ENCODE results near the gene POLR3K. TPM values are rescaled to one million over a fixed set of nuclear protein-coding genes. Genes with fewer than 3 reads are reported as not detected.
"Not testable (repeated sequence)": the region's sequence is repeated elsewhere in the genome, so short reads cannot be mapped to it uniquely, and the experiment has no call there.

The POLR3K gene
- total and polyA plus RNA-seq, 10 donors, result 5.2 to 24.1 (median 13.7) TPM

DNA sequence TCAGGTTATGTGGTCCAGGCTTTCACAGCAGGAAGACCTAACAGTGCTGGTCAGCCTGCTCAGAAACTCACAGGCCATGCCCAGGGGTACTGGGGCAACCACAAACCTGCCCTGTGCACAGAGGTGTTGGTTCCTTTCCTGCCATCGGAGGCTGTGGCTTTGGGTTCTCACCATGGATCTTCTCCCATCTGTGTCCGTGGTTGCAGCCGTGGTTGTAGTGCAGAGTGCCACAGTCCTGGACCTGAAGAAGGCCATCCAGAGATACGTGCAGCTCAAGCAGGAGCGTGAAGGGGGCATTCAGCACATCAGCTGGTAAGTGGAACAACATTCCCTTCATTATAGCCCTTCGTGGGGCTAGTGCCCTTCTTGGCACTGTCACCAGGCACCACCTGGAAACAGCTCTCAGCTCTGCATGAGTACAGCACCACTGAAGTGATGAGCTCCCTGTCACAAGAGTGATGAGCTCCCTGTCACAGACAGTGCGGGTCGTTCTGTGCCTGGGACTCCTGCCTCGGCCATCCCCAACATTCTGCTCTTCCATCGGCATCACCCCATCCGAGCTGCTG is 2.2 kb upstream of the POLR3K start:
- TF ChIP-seq, protein P1, sequence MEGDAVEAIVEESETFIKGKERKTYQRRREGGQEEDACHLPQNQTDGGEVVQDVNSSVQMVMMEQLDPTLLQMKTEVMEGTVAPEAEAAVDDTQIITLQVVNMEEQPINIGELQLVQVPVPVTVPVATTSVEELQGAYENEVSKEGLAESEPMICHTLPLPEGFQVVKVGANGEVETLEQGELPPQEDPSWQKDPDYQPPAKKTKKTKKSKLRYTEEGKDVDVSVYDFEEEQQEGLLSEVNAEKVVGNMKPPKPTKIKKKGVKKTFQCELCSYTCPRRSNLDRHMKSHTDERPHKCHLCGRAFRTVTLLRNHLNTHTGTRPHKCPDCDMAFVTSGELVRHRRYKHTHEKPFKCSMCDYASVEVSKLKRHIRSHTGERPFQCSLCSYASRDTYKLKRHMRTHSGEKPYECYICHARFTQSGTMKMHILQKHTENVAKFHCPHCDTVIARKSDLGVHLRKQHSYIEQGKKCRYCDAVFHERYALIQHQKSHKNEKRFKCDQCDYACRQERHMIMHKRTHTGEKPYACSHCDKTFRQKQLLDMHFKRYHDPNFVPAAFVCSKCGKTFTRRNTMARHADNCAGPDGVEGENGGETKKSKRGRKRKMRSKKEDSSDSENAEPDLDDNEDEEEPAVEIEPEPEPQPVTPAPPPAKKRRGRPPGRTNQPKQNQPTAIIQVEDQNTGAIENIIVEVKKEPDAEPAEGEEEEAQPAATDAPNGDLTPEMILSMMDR (IDR thresholded peaks at IDR 0.05 in 8 of 11, conservative IDR thresholded peaks at IDR 0.05 in 3 of 11), result no peak
- TF ChIP-seq POLR2AphosphoS5 (IDR thresholded peaks at IDR 0.05) (no peak), POLR2A (IDR thresholded peaks at IDR 0.05) (no peak)

GRCh38 chr16:54237-54581 is 801 bp upstream of the POLR3K start:
- H3K4me1 ChIP-seq, result peaks cover 11 to 50% (median 32%) of the 10 kb centered on the region in 6 donors
- peak overlapping the region; percentile 74 to 99 (median 90) for H3K4me3 ChIP-seq
- H3K27me3 ChIP-seq (replicated peaks in 1 of 7), result no peaks in the 10 kb centered on the region
- H3K9me3 ChIP-seq, result no peaks in the 10 kb centered on the region
- H3K27ac ChIP-seq, result peak overlapping the region in 6 of 8 donors; percentile 12 to 88 (median 86)
- TF ChIP-seq POLR2A (IDR thresholded peaks at IDR 0.05) (no peak), POLR2AphosphoS5 (IDR thresholded peaks at IDR 0.05) (no peak)
- TF ChIP-seq, protein P1 (IDR thresholded peaks at IDR 0.05 in 8 of 11, conservative IDR thresholded peaks at IDR 0.05 in 3 of 11), result no peak
- no peak for DNase-seq
- intact Hi-C loops (cut with DNase I; ENCODE audit: low total_unique reads), result no loop called here
- WGBS, 5 donors, result 40 to 47% (median 44%) methylated on average over 12 of the region's 12 CpGs
- H3K36me3 ChIP-seq, result peaks cover 0 to 63% (median 41%) of the 10 kb centered on the region in 6 donors

More for the DNA sequence above, 2.2 kb upstream of the POLR3K start:
- peaks cover 0 to 60% (median 31%) of the 10 kb centered on the region in 6 donors for H3K36me3 ChIP-seq
- no peaks in the 10 kb centered on the region for H3K27me3 ChIP-seq (replicated peaks in 1 of 7)
- no peak overlapping the region for H3K4me3 ChIP-seq
- 87 to 92% (median 87%) methylated on average over 8 to 11 of the region's 11 CpGs for WGBS, 5 donors
- H3K27ac ChIP-seq, result no peak overlapping the region
- peaks cover 11 to 44% (median 32%) of the 10 kb centered on the region in 6 donors for H3K4me1 ChIP-seq
- H3K9me3 ChIP-seq, result no peaks in the 10 kb centered on the region
- intact Hi-C loops (cut with DNase I; ENCODE audit: low total_unique reads), result no loop called here
- DNase-seq, result peak; percentile 49

DNA sequence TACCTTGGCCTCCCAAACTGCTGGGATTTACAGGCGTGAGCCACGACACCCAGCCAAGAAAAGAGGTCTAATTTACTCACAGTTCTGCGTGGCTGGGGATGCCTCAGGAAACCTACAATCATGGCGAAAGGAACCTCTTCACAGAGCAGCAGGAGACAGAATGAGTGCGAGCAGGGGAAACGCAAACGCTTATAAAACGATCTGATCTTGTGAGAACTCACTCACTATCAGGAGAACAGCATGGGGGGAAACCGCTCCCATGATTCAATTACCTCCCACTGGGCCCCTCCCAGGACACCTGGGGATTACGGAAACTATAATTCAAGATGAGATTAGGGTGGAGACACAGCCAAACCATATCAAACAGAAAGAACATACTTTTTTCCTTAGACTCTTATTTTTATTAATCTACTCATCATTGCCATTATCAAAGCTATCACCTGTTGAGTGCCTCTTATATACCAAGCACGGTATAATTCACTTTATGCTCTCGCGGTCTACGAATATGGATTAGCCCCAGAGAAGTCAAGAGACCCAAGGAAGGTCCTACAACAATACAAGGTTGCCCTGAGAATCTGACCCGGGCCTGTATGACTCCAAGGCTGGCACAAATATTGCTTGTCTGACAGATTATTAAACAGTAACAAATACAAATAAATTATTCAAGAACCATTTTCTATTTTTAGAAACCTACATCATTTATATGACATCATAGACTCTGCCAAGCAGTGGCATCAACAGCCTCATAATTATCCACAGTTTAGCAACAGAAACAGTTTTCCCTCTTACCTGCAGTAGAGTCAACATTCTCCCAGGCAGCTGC is 2.4 kb downstream of the POLR3K start:
- Histone ChIP-seq H3K9me3 (no peaks in the 10 kb centered on the region), H3K27me3 (replicated peaks in 1 of 7) (no peaks in the 10 kb centered on the region), H3K36me3 (peaks cover 0 to 62% (median 34%) of the 10 kb centered on the region in 6 donors), H3K4me3 (peak overlapping the region in 1 of 8 donors; percentile 13), H3K4me1 (peaks cover 11 to 50% (median 32%) of the 10 kb centered on the region in 6 donors), H3K27ac (no peak overlapping the region)
- TF ChIP-seq POLR2A (IDR thresholded peaks at IDR 0.05) (no peak), POLR2AphosphoS5 (IDR thresholded peaks at IDR 0.05) (no peak)
- TF ChIP-seq, protein P1 (IDR thresholded peaks at IDR 0.05 in 8 of 11, conservative IDR thresholded peaks at IDR 0.05 in 3 of 11), result no peak
- no peak for DNase-seq
- intact Hi-C loops (cut with DNase I; ENCODE audit: low total_unique reads), result no loop called here
- WGBS, 5 donors, result 87 to 95% (median 91%) methylated on average over 15 of the region's 15 CpGs

DNA sequence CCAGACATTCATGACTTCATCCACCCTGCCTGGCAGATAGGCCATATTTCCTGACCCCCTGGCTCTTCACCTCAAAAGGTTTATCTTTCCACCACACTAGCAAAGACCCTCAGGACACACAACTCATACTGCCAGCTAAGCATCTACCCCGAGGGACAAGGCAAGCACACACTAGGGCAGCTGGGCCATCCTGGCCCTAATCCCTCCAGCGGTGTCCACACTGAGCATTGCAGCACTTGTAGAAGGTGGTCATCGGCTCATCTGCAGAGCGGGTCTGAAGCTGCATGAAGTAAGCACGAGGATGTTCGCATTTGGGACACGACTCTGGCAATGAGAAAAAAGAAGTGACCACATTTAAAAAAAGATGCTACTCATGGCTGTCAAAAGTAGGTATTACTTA is 6.2 kb downstream of the POLR3K start:
- Histone ChIP-seq H3K4me1 (peaks cover 3 to 29% (median 17%) of the 10 kb centered on the region in 6 donors), H3K4me3 (no peak overlapping the region), H3K27me3 (replicated peaks in 1 of 7) (no peaks in the 10 kb centered on the region), H3K27ac (no peak overlapping the region), H3K9me3 (no peaks in the 10 kb centered on the region), H3K36me3 (peaks cover 0 to 92% (median 47%) of the 10 kb centered on the region in 6 donors)
- WGBS, 5 donors, result 93 to 96% (median 96%) methylated on average over 7 of the region's 7 CpGs
- TF ChIP-seq POLR2A (IDR thresholded peaks at IDR 0.05) (no peak), POLR2AphosphoS5 (IDR thresholded peaks at IDR 0.05) (no peak)
- TF ChIP-seq, protein P1 (IDR thresholded peaks at IDR 0.05 in 8 of 11, conservative IDR thresholded peaks at IDR 0.05 in 3 of 11), result no peak
- no peak for DNase-seq
- intact Hi-C loops (cut with DNase I; ENCODE audit: low total_unique reads), result no loop called here

DNA sequence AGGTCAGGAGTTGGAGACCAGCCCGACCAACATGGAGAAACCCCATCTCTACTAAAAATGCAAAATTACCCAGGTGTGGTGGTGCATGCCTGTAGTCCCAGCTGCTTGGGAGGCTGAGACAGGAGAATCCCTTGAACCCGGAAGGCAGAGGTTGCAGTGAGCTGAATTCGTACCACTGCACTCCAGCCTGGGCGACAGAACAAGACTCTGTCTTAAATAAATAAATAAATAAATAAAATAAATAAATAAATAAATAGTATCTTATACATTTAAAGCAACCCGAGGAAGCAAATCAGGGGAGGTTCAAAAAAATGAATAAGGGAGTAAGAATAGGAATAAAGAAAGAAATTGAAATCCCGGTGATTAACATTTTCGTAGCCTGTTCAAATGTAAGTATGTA is 6.9 kb downstream of the POLR3K start:
- H3K27ac ChIP-seq; H3K27me3 ChIP-seq (replicated peaks in 1 of 7); intact Hi-C loops (cut with DNase I; ENCODE audit: low total_unique reads); DNase-seq; H3K9me3 ChIP-seq; H3K4me3 ChIP-seq: not testable (repeated sequence)
- WGBS, 5 donors, result 93 to 99% (median 97%) methylated on average over 7 of the region's 7 CpGs
- Histone ChIP-seq H3K4me1 (peaks cover 0 to 29% (median 10%) of the 10 kb centered on the region in 6 donors), H3K36me3 (peaks cover 0 to 98% (median 50%) of the 10 kb centered on the region in 6 donors)
